Liver (tissue), 9 donors: ENCODE data around the gene EML6. TPM values are rescaled to one million over a fixed set of nuclear protein-coding genes. Genes with fewer than 3 reads are reported as not detected.

Experiments used
- DNase-seq: peaks from one replicate; pipeline ENCODE4 v3.0.0-alpha.2; 2017; ENCODE audit warnings: low spot score
- H3K27ac ChIP-seq, 2 donors: one replicate each; pipeline ENCODE4 v1.7.0; 2013; ENCODE audit warnings: inconsistent platforms in 2 of 2, low read length in 2 of 2, control low read depth in 1 of 2, low read depth in 1 of 2, mild to moderate bottlenecking in 1 of 2
- H3K27me3 ChIP-seq, 4 donors: one replicate each; pipeline versions ENCODE4 v1.6.1 to v1.7.0; 2013; ENCODE audit warnings: low read length in 3 of 4, inconsistent platforms in 1 of 4, mild to moderate bottlenecking in 1 of 4, moderate library complexity in 1 of 4; ENCODE audit not compliant: control insufficient read depth in 4 of 4, insufficient read depth in 4 of 4
- H3K36me3 ChIP-seq, 4 donors: one replicate each; pipeline versions ENCODE4 v1.6.1 to v1.7.0; 2013; ENCODE audit warnings: low read length in 3 of 4, mild to moderate bottlenecking in 3 of 4, low read depth in 1 of 4, moderate library complexity in 1 of 4; ENCODE audit not compliant: control insufficient read depth in 4 of 4, insufficient read depth in 3 of 4
- H3K4me1 ChIP-seq, 4 donors: one replicate each; pipeline versions ENCODE4 v1.6.1 to v1.7.0; 2013; ENCODE audit warnings: low read length in 3 of 4, mild to moderate bottlenecking in 3 of 4, moderate library complexity in 1 of 4; ENCODE audit not compliant: control insufficient read depth in 4 of 4, insufficient read depth in 4 of 4
- H3K4me3 ChIP-seq, 3 donors: one replicate each; pipeline versions ENCODE4 v1.6.1 to v1.7.0; 2013; ENCODE audit warnings: low read length in 3 of 3, control low read depth in 1 of 3, low read depth in 1 of 3, mild to moderate bottlenecking in 1 of 3
- H3K9ac ChIP-seq, 2 donors: one replicate each; pipeline ENCODE4 v1.7.0; 2013; ENCODE audit warnings: low read length in 2 of 2, mild to moderate bottlenecking in 2 of 2, moderate library complexity in 2 of 2, control low read depth in 1 of 2, low read depth in 1 of 2
- H3K9me3 ChIP-seq, 4 donors: one replicate each; pipeline versions ENCODE4 v1.6.1 to v1.7.0; 2013; ENCODE audit warnings: low read length in 3 of 4; ENCODE audit not compliant: control insufficient read depth in 4 of 4
- ATF3 ChIP-seq: IDR thresholded peaks from 2 replicates; pipeline ENCODE4 v1.6.1; 2016; ENCODE audit warnings: antibody characterized with exemption
- CTCF ChIP-seq: fragments of 150-350 bp; IDR thresholded peaks from 2 replicates; pipeline ENCODE4 v1.5.1; 2017; ENCODE audit warnings: improper control_type of control experiment, low read depth, low read length; ENCODE audit not compliant: missing input control
- EGR1 ChIP-seq, 2 donors: IDR thresholded peaks; 2 replicates each; pipeline ENCODE4 v1.6.1; 2016 to 2018; ENCODE audit warnings: antibody characterized with exemption in 2 of 2, low read depth in 2 of 2
- FOXA1 ChIP-seq: IDR thresholded peaks from 2 replicates; pipeline ENCODE4 v1.6.1; 2016; ENCODE audit warnings: antibody characterized with exemption
- FOXA2 ChIP-seq: IDR thresholded peaks from 2 replicates; pipeline ENCODE4 v1.6.1; 2016; ENCODE audit warnings: antibody characterized with exemption
- GABPA ChIP-seq, 2 donors: IDR thresholded peaks in 1 of 2; conservative IDR thresholded peaks in 1 of 2; 2 replicates each; pipeline ENCODE4 v1.6.1; 2016; ENCODE audit warnings: antibody characterized with exemption in 2 of 2, mild to moderate bottlenecking in 1 of 2, moderate library complexity in 1 of 2
- HNF4A ChIP-seq, 2 donors: conservative IDR thresholded peaks; 2 replicates each; pipeline ENCODE4 v1.6.1; 2016; ENCODE audit warnings: antibody characterized with exemption in 2 of 2, mild to moderate bottlenecking in 2 of 2
- HNF4G ChIP-seq: IDR thresholded peaks from 2 replicates; pipeline ENCODE4 v1.6.1; 2016; ENCODE audit warnings: antibody characterized with exemption
- JUND ChIP-seq, 2 donors: IDR thresholded peaks; 2 replicates each; pipeline ENCODE4 v1.6.1; 2016; ENCODE audit warnings: antibody characterized with exemption in 2 of 2
- NR2F2 ChIP-seq: IDR thresholded peaks from 2 replicates; pipeline ENCODE4 v1.6.1; 2016; ENCODE audit warnings: antibody characterized with exemption
- RAD21 ChIP-seq, 2 donors: IDR thresholded peaks; 2 replicates each; pipeline ENCODE4 v1.6.1; 2016; ENCODE audit warnings: antibody characterized with exemption in 2 of 2, mild to moderate bottlenecking in 2 of 2
- RXRA ChIP-seq, 2 donors: IDR thresholded peaks; 2 replicates each; pipeline ENCODE4 v1.6.1; 2017 to 2018; ENCODE audit warnings: antibody characterized with exemption in 2 of 2, mild to moderate bottlenecking in 1 of 2
- SP1 ChIP-seq: IDR thresholded peaks from 2 replicates; pipeline ENCODE4 v1.6.1; 2018; ENCODE audit warnings: antibody characterized with exemption, mild to moderate bottlenecking
- TAF1 ChIP-seq: conservative IDR thresholded peaks from 2 replicates; pipeline ENCODE4 v1.6.1; 2016; ENCODE audit warnings: antibody characterized with exemption, mild to moderate bottlenecking
- YY1 ChIP-seq: IDR thresholded peaks from 2 replicates; pipeline ENCODE4 v1.6.1; 2016; ENCODE audit warnings: antibody characterized with exemption, mild to moderate bottlenecking
- WGBS: extraction: QIAGEN DNeasy Blood & Tissue Kit; methylation state at CpG from one replicate; pipeline ENCODE4 v1.1.7; 2013; 5-methylcytosine and 5-hydroxymethylcytosine counted together
- polyA plus RNA-seq, 2 donors: library from polyadenylated mRNA; stranded (reverse) in 1 of 2; unstranded in 1 of 2; fragments of 200-250 nt in 1 of 2; fragments of >200 nt in 1 of 2; fragmentation: Nextera tagmentation in 1 of 2; extraction: Ambion mirVana in 1 of 2; gene quantifications; one replicate each; pipeline versions ENCODE4 v1.2.1 to v1.2.3, GENCODE V29; 2013 to 2015
- total RNA-seq, 2 donors: library from RNA; depleted of rRNA; stranded (reverse); fragments of >200 nt; gene quantifications; one replicate each; pipeline ENCODE4 v1.2.3, GENCODE V29; 2014
- TF ChIP-seq, protein P1 (sequence below): IDR thresholded peaks from 2 replicates; pipeline ENCODE4 v1.6.1; 2016; ENCODE audit warnings: antibody characterized with exemption, mild to moderate bottlenecking
- TF ChIP-seq, protein P2 (sequence below): IDR thresholded peaks from 2 replicates; pipeline ENCODE4 v1.6.1; 2016; ENCODE audit warnings: antibody characterized with exemption
- TF ChIP-seq, protein P3 (sequence below): IDR thresholded peaks from 2 replicates; pipeline ENCODE4 v1.6.1; 2016; ENCODE audit warnings: antibody characterized with exemption
- donor health status: healthy.
- donor health status: healthy.
- donor health status: healthy.
- donor health status: healthy.
- donor health status: healthy.

The EML6 gene
- total RNA-seq (1 to 10 TPM; 1.7 to 3.0 TPM), polyA plus RNA-seq (1 to 10 TPM in 1 of 2 donors, under 1 TPM in 1; 0.33 to 1.2 TPM)

DNA sequence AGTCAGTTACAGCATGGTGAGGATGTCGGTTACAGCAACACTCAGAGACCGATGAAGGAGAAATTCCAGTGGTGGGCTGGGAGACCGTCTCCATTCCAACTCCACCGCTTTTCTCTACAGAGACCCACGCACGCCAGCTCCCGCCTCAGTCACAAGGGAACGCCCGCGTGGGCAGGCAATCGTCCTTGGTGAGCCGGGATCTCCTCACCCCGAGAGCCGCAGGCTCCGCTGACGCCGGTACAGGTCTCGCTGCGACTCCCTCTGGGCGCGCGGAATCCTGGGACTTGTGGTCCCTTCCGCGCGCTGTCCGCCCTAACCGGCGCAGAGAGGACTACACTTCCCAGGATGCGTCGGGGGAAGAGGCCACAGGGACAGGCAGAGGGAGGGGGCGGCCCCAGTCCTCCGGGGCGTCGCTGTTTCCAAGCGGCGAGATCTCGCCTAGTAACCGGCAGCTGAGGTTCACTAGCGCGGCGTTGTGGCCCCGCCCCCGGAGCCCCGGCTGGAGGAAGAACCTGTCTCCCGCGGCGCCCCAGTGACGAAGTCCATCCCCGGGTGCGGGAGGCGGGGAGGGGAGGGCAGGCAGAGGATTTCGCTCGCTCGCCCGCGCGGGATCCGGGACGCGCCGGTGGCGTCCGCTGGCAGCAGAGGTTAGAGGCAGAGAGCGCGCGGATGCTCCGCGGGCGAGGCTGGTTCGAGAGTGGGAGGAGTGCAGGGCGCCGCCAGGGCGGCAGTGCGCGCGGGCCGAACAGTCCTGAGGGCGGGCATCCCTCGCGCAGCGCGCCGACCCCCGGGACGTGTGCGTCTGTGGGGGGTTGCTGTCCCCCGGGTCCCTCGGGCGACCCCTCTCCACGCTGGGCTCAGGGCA lies at the start of gene EML6:
Gene EML6, plus strand, starts transcription at position 532 of the 865 bp plus-strand sequence. CDS start 1,400 bp downstream, outside the sequence.
- under 1% methylated on average over 90 of the region's 90 CpGs for WGBS
- DNase-seq: peak; percentile 95
- peak within 1 kb of the TSS; percentile 65 to 66 for H3K27ac ChIP-seq
- TF ChIP-seq FOXA2 (peak; percentile 41), ATF3 (no peak), EGR1 (IDR thresholded peaks at IDR 0.05; ENCODE audit: low read depth in 2 of 2) (peak; percentile 65 to 84), HNF4A (conservative IDR thresholded peaks at IDR 0.05) (peak; percentile 68 to 86), TAF1 (peak; percentile 74), SP1 (peak; percentile 87), RXRA (IDR thresholded peaks at IDR 0.05) (peak; percentile 38 to 50), GABPA (IDR thresholded peaks at IDR 0.05 in 1 of 2, conservative IDR thresholded peaks at IDR 0.05 in 1 of 2) (peak in 1 of 2 donors; percentile 69), CTCF (no peak), RAD21 (IDR thresholded peaks at IDR 0.05) (peak; percentile 42 to 47), NR2F2 (no peak), FOXA1 (peak; percentile 10), JUND (IDR thresholded peaks at IDR 0.05) (peak in 1 of 2 donors; percentile 10), YY1 (peak; percentile 87), HNF4G (peak; percentile 17)
- TF ChIP-seq, protein P1, sequence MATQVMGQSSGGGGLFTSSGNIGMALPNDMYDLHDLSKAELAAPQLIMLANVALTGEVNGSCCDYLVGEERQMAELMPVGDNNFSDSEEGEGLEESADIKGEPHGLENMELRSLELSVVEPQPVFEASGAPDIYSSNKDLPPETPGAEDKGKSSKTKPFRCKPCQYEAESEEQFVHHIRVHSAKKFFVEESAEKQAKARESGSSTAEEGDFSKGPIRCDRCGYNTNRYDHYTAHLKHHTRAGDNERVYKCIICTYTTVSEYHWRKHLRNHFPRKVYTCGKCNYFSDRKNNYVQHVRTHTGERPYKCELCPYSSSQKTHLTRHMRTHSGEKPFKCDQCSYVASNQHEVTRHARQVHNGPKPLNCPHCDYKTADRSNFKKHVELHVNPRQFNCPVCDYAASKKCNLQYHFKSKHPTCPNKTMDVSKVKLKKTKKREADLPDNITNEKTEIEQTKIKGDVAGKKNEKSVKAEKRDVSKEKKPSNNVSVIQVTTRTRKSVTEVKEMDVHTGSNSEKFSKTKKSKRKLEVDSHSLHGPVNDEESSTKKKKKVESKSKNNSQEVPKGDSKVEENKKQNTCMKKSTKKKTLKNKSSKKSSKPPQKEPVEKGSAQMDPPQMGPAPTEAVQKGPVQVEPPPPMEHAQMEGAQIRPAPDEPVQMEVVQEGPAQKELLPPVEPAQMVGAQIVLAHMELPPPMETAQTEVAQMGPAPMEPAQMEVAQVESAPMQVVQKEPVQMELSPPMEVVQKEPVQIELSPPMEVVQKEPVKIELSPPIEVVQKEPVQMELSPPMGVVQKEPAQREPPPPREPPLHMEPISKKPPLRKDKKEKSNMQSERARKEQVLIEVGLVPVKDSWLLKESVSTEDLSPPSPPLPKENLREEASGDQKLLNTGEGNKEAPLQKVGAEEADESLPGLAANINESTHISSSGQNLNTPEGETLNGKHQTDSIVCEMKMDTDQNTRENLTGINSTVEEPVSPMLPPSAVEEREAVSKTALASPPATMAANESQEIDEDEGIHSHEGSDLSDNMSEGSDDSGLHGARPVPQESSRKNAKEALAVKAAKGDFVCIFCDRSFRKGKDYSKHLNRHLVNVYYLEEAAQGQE: peak; percentile 63
- TF ChIP-seq, protein P2, sequence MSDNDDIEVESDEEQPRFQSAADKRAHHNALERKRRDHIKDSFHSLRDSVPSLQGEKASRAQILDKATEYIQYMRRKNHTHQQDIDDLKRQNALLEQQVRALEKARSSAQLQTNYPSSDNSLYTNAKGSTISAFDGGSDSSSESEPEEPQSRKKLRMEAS: peak; percentile 82
- TF ChIP-seq, protein P3, sequence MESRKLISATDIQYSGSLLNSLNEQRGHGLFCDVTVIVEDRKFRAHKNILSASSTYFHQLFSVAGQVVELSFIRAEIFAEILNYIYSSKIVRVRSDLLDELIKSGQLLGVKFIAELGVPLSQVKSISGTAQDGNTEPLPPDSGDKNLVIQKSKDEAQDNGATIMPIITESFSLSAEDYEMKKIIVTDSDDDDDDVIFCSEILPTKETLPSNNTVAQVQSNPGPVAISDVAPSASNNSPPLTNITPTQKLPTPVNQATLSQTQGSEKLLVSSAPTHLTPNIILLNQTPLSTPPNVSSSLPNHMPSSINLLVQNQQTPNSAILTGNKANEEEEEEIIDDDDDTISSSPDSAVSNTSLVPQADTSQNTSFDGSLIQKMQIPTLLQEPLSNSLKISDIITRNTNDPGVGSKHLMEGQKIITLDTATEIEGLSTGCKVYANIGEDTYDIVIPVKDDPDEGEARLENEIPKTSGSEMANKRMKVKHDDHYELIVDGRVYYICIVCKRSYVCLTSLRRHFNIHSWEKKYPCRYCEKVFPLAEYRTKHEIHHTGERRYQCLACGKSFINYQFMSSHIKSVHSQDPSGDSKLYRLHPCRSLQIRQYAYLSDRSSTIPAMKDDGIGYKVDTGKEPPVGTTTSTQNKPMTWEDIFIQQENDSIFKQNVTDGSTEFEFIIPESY: peak; percentile 95
- no peaks in the 10 kb centered on the region for H3K9me3 ChIP-seq
- no peaks in the 10 kb centered on the region for H3K36me3 ChIP-seq
- H3K9ac ChIP-seq: peak within 1 kb of the TSS; percentile 78 to 84
- no peaks in the 10 kb centered on the region for H3K27me3 ChIP-seq
- peaks cover 6 to 16% (median 11%) of the 10 kb centered on the region in 4 donors for H3K4me1 ChIP-seq
- peak within 1 kb of the TSS; percentile 70 to 87 (median 83) for H3K4me3 ChIP-seq
